ENCODE data around the gene RPL27. TPM values are rescaled to one million over a fixed set of nuclear protein-coding genes. Genes with fewer than 3 reads are reported as not detected.

RPL27 gene
- total RNA-seq, 4 donors from 2014 or later: 243 to 836 (median 677) TPM

DNA sequence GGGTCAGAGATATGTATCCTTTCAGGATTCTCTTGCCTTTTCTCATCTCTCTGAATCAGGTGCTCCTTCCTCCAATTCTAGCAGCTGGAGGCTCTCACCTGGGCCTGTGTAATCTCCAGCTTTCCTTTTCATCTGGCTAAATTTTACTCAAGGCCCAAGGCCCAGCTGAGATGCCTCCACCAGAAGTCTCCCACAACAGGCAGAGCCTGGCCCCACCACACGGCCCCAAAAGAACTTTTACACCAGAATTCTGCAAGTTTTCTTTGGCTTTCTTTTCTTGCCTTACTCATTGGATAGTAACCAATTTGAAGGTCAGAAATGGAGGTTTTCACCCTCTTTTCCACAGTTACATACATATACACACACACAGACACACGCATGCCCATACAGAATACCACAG is 41.4 kb downstream of the RPL27 start:
- Histone ChIP-seq H3K4me3 (no peak overlapping the region), H3K4me1 (no peaks in the 10 kb centered on the region), H3K36me3 (no peaks in the 10 kb centered on the region), H3K9me3 (no peaks in the 10 kb centered on the region), H3K27ac (no peak overlapping the region), H3K27me3 (no peaks in the 10 kb centered on the region)
- in situ Hi-C loops (cut with MboI; ENCODE audit: low pct_ligation_motif_present in 1 of 4, low pct_unique_long_range_greater_than_20kb in 1 of 4, low sequenced_read_pairs in 3 of 4) (loop anchor here in 1 of 4 donors (25.0 kb wide), 1 partner anchor 298 kb away; no protein-coding TSS in a partner anchor), intact Hi-C loops (cut with DNase I; ENCODE audit: low total_unique reads) (no loop called here)
- WGBS, 2 donors (ENCODE audit: low coverage in 1 of 2): 92 to 93% methylated on average over 2 of the region's 2 CpGs
- no peak for DNase-seq
- TF ChIP-seq EP300 (IDR thresholded peaks at IDR 0.05; ENCODE audit: low read depth): no peak
- TF ChIP-seq, protein P1, sequence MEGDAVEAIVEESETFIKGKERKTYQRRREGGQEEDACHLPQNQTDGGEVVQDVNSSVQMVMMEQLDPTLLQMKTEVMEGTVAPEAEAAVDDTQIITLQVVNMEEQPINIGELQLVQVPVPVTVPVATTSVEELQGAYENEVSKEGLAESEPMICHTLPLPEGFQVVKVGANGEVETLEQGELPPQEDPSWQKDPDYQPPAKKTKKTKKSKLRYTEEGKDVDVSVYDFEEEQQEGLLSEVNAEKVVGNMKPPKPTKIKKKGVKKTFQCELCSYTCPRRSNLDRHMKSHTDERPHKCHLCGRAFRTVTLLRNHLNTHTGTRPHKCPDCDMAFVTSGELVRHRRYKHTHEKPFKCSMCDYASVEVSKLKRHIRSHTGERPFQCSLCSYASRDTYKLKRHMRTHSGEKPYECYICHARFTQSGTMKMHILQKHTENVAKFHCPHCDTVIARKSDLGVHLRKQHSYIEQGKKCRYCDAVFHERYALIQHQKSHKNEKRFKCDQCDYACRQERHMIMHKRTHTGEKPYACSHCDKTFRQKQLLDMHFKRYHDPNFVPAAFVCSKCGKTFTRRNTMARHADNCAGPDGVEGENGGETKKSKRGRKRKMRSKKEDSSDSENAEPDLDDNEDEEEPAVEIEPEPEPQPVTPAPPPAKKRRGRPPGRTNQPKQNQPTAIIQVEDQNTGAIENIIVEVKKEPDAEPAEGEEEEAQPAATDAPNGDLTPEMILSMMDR (IDR thresholded peaks at IDR 0.05): no peak
- no peak for TF ChIP-seq POLR2AphosphoS5 (IDR thresholded peaks at IDR 0.05)
- TF ChIP-seq POLR2A (IDR thresholded peaks at IDR 0.05): no peak

DNA sequence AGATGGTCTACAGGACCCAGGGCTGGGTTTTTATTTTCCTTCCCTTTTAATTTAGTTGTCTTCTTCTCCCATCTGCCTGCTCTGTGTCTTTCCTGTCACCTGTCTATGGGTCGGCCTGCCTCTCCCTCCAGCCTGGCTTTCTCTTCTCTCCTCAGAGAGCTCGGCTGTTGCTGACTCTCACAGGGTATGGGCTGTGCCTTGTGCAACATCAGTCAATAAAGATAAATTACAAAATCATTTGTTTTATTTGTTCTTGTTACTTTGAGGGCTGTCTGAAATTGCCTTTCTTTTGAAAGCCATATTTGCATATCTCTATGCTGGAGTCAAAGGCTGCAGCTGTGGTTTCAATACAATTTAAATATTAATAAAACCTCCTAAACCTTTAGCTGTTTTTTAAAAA is 42.4 kb downstream of the RPL27 start:
- Histone ChIP-seq H3K36me3 (no peaks in the 10 kb centered on the region), H3K27ac (no peak overlapping the region), H3K4me1 (no peaks in the 10 kb centered on the region), H3K27me3 (no peaks in the 10 kb centered on the region), H3K4me3 (no peak overlapping the region), H3K9me3 (no peaks in the 10 kb centered on the region)
- intact Hi-C loops (cut with DNase I; ENCODE audit: low total_unique reads): no loop called here
- TF ChIP-seq EP300 (IDR thresholded peaks at IDR 0.05; ENCODE audit: low read depth) (no peak), POLR2AphosphoS5 (IDR thresholded peaks at IDR 0.05) (no peak), POLR2A (IDR thresholded peaks at IDR 0.05) (no peak)
- TF ChIP-seq, protein P1 (IDR thresholded peaks at IDR 0.05): no peak
- DNase-seq: no peak
- 69 to 90% methylated on average over 2 of the region's 2 CpGs for WGBS, 2 donors (ENCODE audit: low coverage in 1 of 2)
- in situ Hi-C loops (cut with MboI; ENCODE audit: low pct_ligation_motif_present in 1 of 4, low pct_unique_long_range_greater_than_20kb in 1 of 4, low sequenced_read_pairs in 3 of 4): loop anchor here in 1 of 4 donors (25.0 kb wide), 1 partner anchor 297 kb away; no protein-coding TSS in a partner anchor

DNA sequence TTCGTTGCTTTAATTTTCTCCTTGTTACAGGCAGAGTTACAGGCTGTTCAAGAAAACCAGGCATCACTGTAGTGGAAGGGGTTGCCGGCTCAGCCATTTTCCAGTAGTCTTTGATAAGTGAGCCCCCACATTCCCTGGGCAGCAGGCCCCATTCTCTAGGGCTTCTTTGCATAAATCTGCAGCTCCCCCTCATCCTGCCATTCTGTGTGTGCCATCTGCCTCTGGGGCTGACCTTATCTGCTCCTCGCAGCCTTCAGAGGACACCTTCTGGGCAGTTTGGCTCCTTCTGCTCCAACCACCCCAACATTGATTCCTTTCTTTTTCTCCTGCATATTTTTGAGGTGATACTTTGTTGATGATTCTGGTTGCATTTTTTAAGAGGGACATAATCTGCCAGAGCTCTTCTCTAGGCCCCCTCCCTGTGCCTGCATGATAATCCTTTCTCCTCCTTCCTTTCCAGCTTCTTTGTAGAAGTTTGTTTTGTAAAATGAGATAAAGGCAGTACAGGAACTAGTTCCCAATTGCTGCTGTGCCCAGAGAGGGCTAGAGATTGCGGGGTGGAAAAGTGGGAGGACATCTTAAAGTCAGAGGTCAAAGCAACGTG is 43.9 kb downstream of the RPL27 start:
- DNase-seq: no peak
- Histone ChIP-seq H3K27me3 (no peaks in the 10 kb centered on the region), H3K4me3 (no peak overlapping the region), H3K27ac (no peak overlapping the region), H3K4me1 (no peaks in the 10 kb centered on the region), H3K9me3 (no peaks in the 10 kb centered on the region), H3K36me3 (no peaks in the 10 kb centered on the region)
- 96 to 100% methylated on average over 1 to 5 of the region's 5 CpGs for WGBS, 2 donors (ENCODE audit: low coverage in 1 of 2)
- in situ Hi-C loops (cut with MboI; ENCODE audit: low pct_ligation_motif_present in 1 of 4, low pct_unique_long_range_greater_than_20kb in 1 of 4, low sequenced_read_pairs in 3 of 4): loop anchor here in 1 of 4 donors (25.0 kb wide), 1 partner anchor 295 kb away; no protein-coding TSS in a partner anchor
- intact Hi-C loops (cut with DNase I; ENCODE audit: low total_unique reads): no loop called here
- TF ChIP-seq, protein P1 (IDR thresholded peaks at IDR 0.05): no peak
- TF ChIP-seq POLR2A (IDR thresholded peaks at IDR 0.05): no peak
- no peak for TF ChIP-seq EP300 (IDR thresholded peaks at IDR 0.05; ENCODE audit: low read depth)
- no peak for TF ChIP-seq POLR2AphosphoS5 (IDR thresholded peaks at IDR 0.05)

DNA sequence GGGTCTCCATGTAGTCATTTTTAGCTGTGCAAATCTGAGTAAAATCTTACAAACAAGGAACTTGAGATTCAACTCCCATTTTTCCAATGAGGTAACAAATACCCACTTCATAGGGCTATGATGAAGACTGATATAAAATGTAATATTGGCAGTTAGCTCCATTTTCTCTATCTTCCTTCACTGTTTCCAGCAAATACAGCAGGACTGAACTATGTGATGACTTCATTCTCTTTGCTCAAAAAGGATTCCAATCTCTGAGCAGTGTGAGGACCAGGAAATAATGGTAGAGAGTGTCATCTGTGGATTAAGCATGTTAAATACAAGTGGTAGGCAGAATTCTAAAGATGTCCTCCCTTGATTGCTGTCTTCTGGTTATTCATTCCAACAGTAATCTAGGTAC is 45.1 kb downstream of the RPL27 start:
- intact Hi-C loops (cut with DNase I; ENCODE audit: low total_unique reads) (no loop called here), in situ Hi-C loops (cut with MboI; ENCODE audit: low pct_ligation_motif_present in 1 of 4, low pct_unique_long_range_greater_than_20kb in 1 of 4, low sequenced_read_pairs in 3 of 4) (loop anchor here in 1 of 4 donors (25.0 kb wide), 1 partner anchor 294 kb away; no protein-coding TSS in a partner anchor)
- Histone ChIP-seq H3K4me3 (no peak overlapping the region), H3K36me3 (no peaks in the 10 kb centered on the region), H3K27me3 (no peaks in the 10 kb centered on the region), H3K9me3 (no peaks in the 10 kb centered on the region), H3K27ac (no peak overlapping the region), H3K4me1 (no peaks in the 10 kb centered on the region)
- TF ChIP-seq EP300 (IDR thresholded peaks at IDR 0.05; ENCODE audit: low read depth) (no peak), POLR2A (IDR thresholded peaks at IDR 0.05) (no peak), POLR2AphosphoS5 (IDR thresholded peaks at IDR 0.05) (no peak)
- TF ChIP-seq, protein P1 (IDR thresholded peaks at IDR 0.05): no peak
- DNase-seq: no peak
